HepG2 (cell line): ENCODE data around the gene PNMA6F. TPM values are rescaled to one million over a fixed set of nuclear protein-coding genes. Genes with fewer than 3 reads are reported as not detected.

Experiments
- ATAC-seq: fragments of 200-7000 bp; cut with Tn5 transposase; 3 replicates; pipeline ENCODE4 v1.9.1; 2020; ENCODE audit warnings: mild to moderate bottlenecking, moderate library complexity
- BruUV-seq: library from RNA; stranded (reverse); fragments of 400-500 nt; replicated peaks from 2 replicates; lab custom pipeline; 2021; lab: Mats Ljungman, UMichigan
- CTCF ChIA-PET: fragments of 300-600 bp; formaldehyde crosslinking; extraction: SDS; loops from one replicate; lab custom pipeline; 2021; ENCODE audit warnings: low total read pairs, inconsistent platforms, low intra/inter-chr PET ratio; lab: Yijun Ruan, JAX
- POLR2A ChIA-PET: fragments of 350-600 bp; sonication (Branson Sonifier 250); formaldehyde crosslinking; loops from one replicate; lab custom pipeline; 2020; ENCODE audit warnings: antibody characterized with exemption, inconsistent platforms; lab: Yijun Ruan, JAX
- DNase-seq: peaks from one replicate; pipeline ENCODE4 v3.0.0-alpha.2; 2015; ENCODE audit warnings: low spot score
- FAIRE-seq: peaks from 3 replicates; lab custom pipeline; 2011; peaks lifted over from hg19 to GRCh38; lab: Jason Lieb, UNC
- H2AFZ ChIP-seq: one replicate; pipeline ENCODE4 v1.6.1; 2011; ENCODE audit warnings: low read length, inconsistent platforms
- H3K27ac ChIP-seq: fragments of 300-600 bp; 3 replicates; pipeline ENCODE4 v1.8.0; 2011; ENCODE audit warnings: mixed run types, mild to moderate bottlenecking, mixed read lengths, low read length, inconsistent platforms; ENCODE audit not compliant: insufficient read depth; ENCODE audit errors: extremely low read length
- H3K27me3 ChIP-seq, 2 experiments: fragments of 200-600 bp in 1 of 2; 2 replicates in 1 of 2; 3 replicates in 1 of 2; pipeline versions ENCODE4 v1.6.0 to v1.8.0; 2011; ENCODE audit warnings: low read length in 2 of 2, mild to moderate bottlenecking in 2 of 2, moderate library complexity in 2 of 2, inconsistent platforms in 1 of 2; ENCODE audit not compliant: insufficient read depth in 2 of 2, control insufficient read depth in 1 of 2
- H3K36me3 ChIP-seq, 2 experiments: fragments of 200-600 bp in 1 of 2; replicated peaks in 1 of 2; 2 replicates in 1 of 2; 3 replicates in 1 of 2; pipeline versions ENCODE4 v1.5.1 to v1.8.0; 2011; ENCODE audit warnings: low read length in 2 of 2, inconsistent platforms in 1 of 2; ENCODE audit not compliant: insufficient read depth in 2 of 2, control insufficient read depth in 1 of 2
- H3K4me1 ChIP-seq: 2 replicates; pipeline ENCODE4 v1.5.1; 2012; ENCODE audit warnings: low read length, inconsistent platforms; ENCODE audit not compliant: insufficient read depth
- H3K4me2 ChIP-seq: 2 replicates; pipeline ENCODE4 v1.6.0; 2011; ENCODE audit warnings: low read depth, low read length, inconsistent platforms
- H3K4me3 ChIP-seq, 3 experiments: fragments of 200-600 bp in 1 of 3; sonication (generic), shearing (Covaris generic) in 1 of 3; replicated peaks in 1 of 3; 2 replicates each; pipeline ENCODE4 v1.5.1; 2011 to 2016; ENCODE audit warnings: low read length in 3 of 3, inconsistent platforms in 2 of 3, low read depth in 2 of 3, mild to moderate bottlenecking in 2 of 3, control low read depth in 1 of 3, mixed read lengths in 1 of 3; ENCODE audit not compliant: insufficient read depth in 1 of 3
- H3K79me2 ChIP-seq: one replicate; pipeline ENCODE4 v1.6.1; 2011; ENCODE audit warnings: low read length, inconsistent platforms; ENCODE audit not compliant: insufficient read depth
- H3K9ac ChIP-seq: 2 replicates; pipeline ENCODE4 v1.6.0; 2011; ENCODE audit warnings: mild to moderate bottlenecking, low read depth, low read length, inconsistent platforms; ENCODE audit not compliant: insufficient read depth
- H3K9me3 ChIP-seq: 2 replicates; pipeline ENCODE4 v1.5.1; 2012; ENCODE audit warnings: mild to moderate bottlenecking, low read length
- H4K20me1 ChIP-seq: 2 replicates; pipeline ENCODE4 v1.6.0; 2011; ENCODE audit warnings: inconsistent platforms, mild to moderate bottlenecking, low read length, moderate library complexity; ENCODE audit not compliant: insufficient read depth
- ADNP ChIP-seq: sonication (generic); formaldehyde crosslinking; IDR thresholded peaks from 2 replicates; pipeline ENCODE4 v1.4.0; 2020; ENCODE audit warnings: missing genetic modification reagents
- ELF1 ChIP-seq: sonication (generic); formaldehyde crosslinking; IDR thresholded peaks from 2 replicates; pipeline ENCODE4 v1.4.0; 2020; ENCODE audit warnings: missing genetic modification reagents
- KAT2B ChIP-seq: fragments of 150-350 bp; IDR thresholded peaks from 2 replicates; pipeline ENCODE4 v1.6.1; 2014; ENCODE audit warnings: low read depth, low read length, borderline replicate concordance
- MXD3 ChIP-seq: IDR thresholded peaks from 2 replicates; pipeline ENCODE4 v1.6.1; 2016; ENCODE audit warnings: mild to moderate bottlenecking, missing biosample characterization, missing genetic modification reagents
- RFXANK ChIP-seq: IDR thresholded peaks from 2 replicates; pipeline ENCODE4 v1.6.1; 2016
- TRAFD1 ChIP-seq: sonication (generic); formaldehyde crosslinking; IDR thresholded peaks from 2 replicates; pipeline ENCODE4 v1.5.1; 2020; ENCODE audit warnings: missing genetic modification reagents, mild to moderate bottlenecking, borderline replicate concordance
- ZBTB42 ChIP-seq: sonication (generic); formaldehyde crosslinking; IDR thresholded peaks from 2 replicates; pipeline ENCODE4 v1.5.0; 2020; ENCODE audit warnings: mild to moderate bottlenecking, missing genetic modification reagents
- ZNF281 ChIP-seq: sonication (generic); formaldehyde crosslinking; IDR thresholded peaks from 2 replicates; pipeline ENCODE4 v1.4.0; 2020; ENCODE audit warnings: missing genetic modification reagents, borderline replicate concordance
- ZNF546 ChIP-seq: sonication (generic); formaldehyde crosslinking; conservative IDR thresholded peaks from 2 replicates; pipeline ENCODE4 v1.8.1; 2023; ENCODE audit warnings: mild to moderate bottlenecking, missing genetic modification reagents
- ZNF589 ChIP-seq: sonication (generic); formaldehyde crosslinking; conservative IDR thresholded peaks from 2 replicates; pipeline ENCODE4 v1.8.0; 2022; ENCODE audit warnings: mild to moderate bottlenecking, moderate library complexity, missing genetic modification reagents
- ZNF720 ChIP-seq: sonication (generic); formaldehyde crosslinking; IDR thresholded peaks from 2 replicates; pipeline ENCODE4 v1.4.0; 2020; ENCODE audit warnings: missing genetic modification reagents
- WGBS: methylation state at CpG from one replicate; pipeline ENCODE4 v1.1.6; 2017; ENCODE audit warnings: low lambda C conversion rate; 5-methylcytosine and 5-hydroxymethylcytosine counted together
- in situ Hi-C: cut with HindIII; loops from 2 replicates; pipeline ENCODE4 v1.10.0; 2017; ENCODE audit warnings: low pct_unique_long_range_greater_than_20kb; ENCODE audit not compliant: extremely low pct_ligation_motif_present
- intact Hi-C: fragments of 100-400 bp; cut with micrococcal nuclease; formaldehyde crosslinking; loops from one replicate; pipeline ENCODE4 v1.10.0; 2022; ENCODE audit not compliant: unreplicated experiment
- polyA plus RNA-seq, 8 experiments: library from polyadenylated mRNA; depleted of rRNA in 3 of 8; stranded (reverse) in 7 of 8; unstranded in 1 of 8; fragments of >200 nt; fragmentation: Illumina TruSeq in 4 of 8; extraction: Trizol in 4 of 8; gene quantifications; 2 replicates each; pipeline versions ENCODE4 v1.2.1 to v1.2.3, GENCODE V29; 2011 to 2016; ENCODE audit warnings: low read depth in 4 of 8, missing spikeins in 1 of 8, mixed read lengths in 1 of 8; ENCODE audit not compliant: insufficient read depth in 1 of 8
- total RNA-seq, 5 experiments: library from RNA; depleted of rRNA; stranded (reverse); fragments of >200 nt; fragmentation: Illumina TruSeq; extraction: Trizol; gene quantifications; 2 replicates each; pipeline ENCODE4 v1.2.3, GENCODE V29; 2016; ENCODE audit warnings: low read depth in 1 of 5

Gene PNMA6F
- total and polyA plus RNA-seq, 2 of the 13 experiments (the other 11 are each of a cell fraction or from before 2014, with no cell fraction given), result not detected

- FAIRE-seq, result no peak
- BruUV-seq, result no TSS peak
- H3K79me2 ChIP-seq, result no peaks in the 10 kb centered on the region
- H3K4me1 ChIP-seq, result no peaks in the 10 kb centered on the region; the same call in 1 of the 2 replicates
- H4K20me1 ChIP-seq, result no peaks in the 10 kb centered on the region
- ChIA-PET CTCF (no interaction called here), POLR2A (no interaction called here)
- no peaks in the 10 kb centered on the region for H3K9me3 ChIP-seq
- H3K9ac ChIP-seq, result no peak overlapping the region
- no peak overlapping the region for H3K4me3 ChIP-seq
- TF ChIP-seq MXD3 (CRISPR knock-in tag) (no peak), ZNF281 (no peak), ELF1 (CRISPR knock-in tag) (no peak), RFXANK (CRISPR knock-in tag) (no peak), ZNF589 (CRISPR knock-in tag) (no peak), ADNP (CRISPR knock-in tag) (no peak), ZBTB42 (no peak), ZNF720 (CRISPR knock-in tag) (no peak), KAT2B (no peak), TRAFD1 (CRISPR knock-in tag) (no peak), ZNF546 (CRISPR knock-in tag) (no peak)
- H3K4me2 ChIP-seq, result no peak overlapping the region
- no peaks in the 10 kb centered on the region for H3K27me3 ChIP-seq
- in situ Hi-C loops (no loop called here), intact Hi-C loops (no loop called here)
- no peak for DNase-seq
- no peak overlapping the region for H3K27ac ChIP-seq
- H3K36me3 ChIP-seq, result peaks cover 3 to 20% of the 10 kb centered on the region in 2 experiments; a peak in 4 of 5 replicates
- no CpG with 5 or more reads among the region's 5 CpGs for WGBS
- no peak for ATAC-seq
- no peak overlapping the region for H2AFZ ChIP-seq
Observed at GRCh38 chrX:153349952-153350351, 28.4 kb upstream of the PNMA6F start.
